Renal pelvis (tissue), 4 donors: ENCODE data around the gene EEF1A2. TPM values are rescaled to one million over a fixed set of nuclear protein-coding genes. Genes with fewer than 3 reads are reported as not detected.

ENCODE experiments used
- DNase-seq: peaks from one replicate; pipeline ENCODE4 v3.0.0-alpha.2; 2013
- polyA plus RNA-seq, 3 donors: library from polyadenylated mRNA; unstranded; fragments of 120-200 nt; gene quantifications; one replicate each; pipeline ENCODE4 v1.2.1, GENCODE V29; 2013; ENCODE audit not compliant: insufficient read length in 3 of 3

EEF1A2 gene
- polyA plus RNA-seq, 3 donors = 0.96 to 2.4 (median 1.2) TPM

DNA sequence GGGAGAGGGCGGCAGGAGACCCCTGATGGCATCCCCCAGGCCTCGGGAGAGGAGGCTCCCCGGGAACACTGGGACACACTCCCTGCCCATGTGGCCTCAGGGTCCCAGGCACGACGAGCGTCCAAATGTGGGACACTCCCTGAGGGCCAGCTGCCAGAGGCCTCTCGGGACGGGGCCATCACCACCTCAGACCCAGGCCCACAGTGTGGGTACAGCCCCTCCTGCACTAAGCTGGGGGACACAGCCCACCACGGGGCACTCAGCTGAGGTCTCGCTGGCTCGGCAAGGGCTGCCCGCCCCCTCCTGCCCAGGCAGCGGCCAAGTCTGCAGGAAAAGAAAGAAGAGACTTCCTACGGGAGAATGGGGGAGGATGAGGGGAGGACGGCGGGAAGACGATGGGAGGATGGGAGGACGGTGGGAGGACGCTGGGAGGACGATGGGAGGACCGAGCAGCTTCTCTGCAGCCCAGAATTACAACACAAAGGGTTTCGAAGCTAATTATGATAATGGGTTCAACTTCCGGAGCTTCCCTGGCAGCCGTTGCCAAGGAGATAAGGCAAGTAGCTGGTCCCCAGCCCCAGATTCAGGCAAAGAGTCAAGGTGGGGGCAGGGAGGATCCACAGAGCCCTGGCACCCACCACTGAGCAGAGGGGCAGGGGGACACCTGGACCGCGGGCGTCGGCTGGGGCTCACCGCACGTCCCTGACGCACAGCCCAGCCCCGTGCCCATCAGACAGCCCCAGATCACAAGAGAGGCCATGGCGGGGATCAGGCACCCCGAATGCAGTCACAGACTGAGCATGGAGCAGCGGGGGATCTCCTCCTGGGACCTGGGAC, 43.9 kb downstream of the EEF1A2 start:
- DNase-seq = no peak

GRCh38 chr20:63452821-63453523, 45.9 kb downstream of the EEF1A2 start:
- no peak for DNase-seq

- DNase-seq = no peak
Observed at GRCh38 chr20:63452341-63452740, 46.5 kb downstream of the EEF1A2 start.

GRCh38 chr20:63451821-63452220, 47.1 kb downstream of the EEF1A2 start:
- no peak for DNase-seq

- DNase-seq = no peak
Observed at GRCh38 chr20:63449796-63450730, 48.8 kb downstream of the EEF1A2 start.

DNA sequence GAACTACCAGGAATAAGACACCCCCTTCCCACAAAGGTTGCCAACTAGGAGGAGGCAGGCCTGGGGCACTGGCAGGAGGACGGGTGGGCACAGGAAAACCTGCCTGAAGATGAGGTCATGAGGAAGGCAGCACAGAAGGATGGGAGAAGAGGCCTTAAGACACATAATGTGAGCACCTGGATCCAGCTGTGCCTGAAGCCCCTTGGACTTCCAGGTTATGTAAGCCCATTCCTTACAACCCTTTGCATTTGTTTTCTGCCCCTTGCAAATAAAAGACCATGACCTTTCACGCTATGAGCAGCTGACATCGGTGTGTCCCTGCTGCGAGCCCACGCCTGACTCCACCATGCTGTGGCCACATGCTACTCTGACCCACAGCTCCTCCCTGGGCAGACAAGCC, 49.9 kb downstream of the EEF1A2 start:
- DNase-seq = no peak

GRCh38 chr20:63448031-63448430, 50.9 kb downstream of the EEF1A2 start:
- DNase-seq = no peak

- no peak for DNase-seq
Observed at GRCh38 chr20:63447320-63447719, 51.6 kb downstream of the EEF1A2 start.

- no peak for DNase-seq
Observed at GRCh38 chr20:63446216-63447024, 52.5 kb downstream of the EEF1A2 start.

GRCh38 chr20:63445075-63445734, 53.7 kb downstream of the EEF1A2 start:
- no peak for DNase-seq

- DNase-seq = no peak
Observed at GRCh38 chr20:63444548-63444947, 54.3 kb downstream of the EEF1A2 start.

DNA sequence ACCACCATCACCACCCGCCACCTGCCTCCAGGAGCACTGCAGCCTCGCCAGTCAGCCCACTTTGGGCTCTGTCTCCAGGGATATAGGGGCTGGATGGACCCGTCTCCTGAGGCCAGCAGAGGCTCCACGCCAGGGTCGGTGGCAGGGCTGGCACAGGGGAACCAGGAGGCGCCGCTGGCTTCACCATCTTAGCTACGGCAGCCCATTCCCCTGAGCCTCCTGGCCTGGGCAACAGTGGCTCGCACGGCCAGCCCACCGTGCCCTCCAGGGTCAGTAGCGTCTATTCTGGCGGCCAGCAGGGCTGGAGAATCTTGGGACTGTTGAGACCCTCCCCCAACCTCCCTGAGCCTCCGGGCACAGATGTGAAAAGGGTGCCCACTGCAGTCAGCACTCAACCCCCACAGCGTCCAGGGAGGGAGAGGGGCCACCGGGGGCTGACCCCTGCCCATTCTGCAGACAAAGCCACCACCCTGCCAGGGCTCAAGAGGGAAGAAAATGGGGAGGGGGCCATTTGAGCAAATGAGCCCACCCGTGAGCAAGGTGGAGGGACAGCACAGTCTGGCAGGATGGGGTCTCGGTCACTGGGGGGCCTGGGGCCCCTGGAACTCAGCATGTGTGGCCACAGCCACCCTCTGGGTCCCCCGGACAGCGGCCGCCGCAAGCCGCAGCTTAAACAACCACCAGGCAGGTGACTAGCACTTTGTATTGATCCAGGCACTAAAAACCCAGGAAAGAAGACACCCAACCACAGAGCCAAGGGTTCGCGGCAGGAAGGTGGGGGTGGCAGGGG, 55.1 kb downstream of the EEF1A2 start:
- DNase-seq = no peak

DNA sequence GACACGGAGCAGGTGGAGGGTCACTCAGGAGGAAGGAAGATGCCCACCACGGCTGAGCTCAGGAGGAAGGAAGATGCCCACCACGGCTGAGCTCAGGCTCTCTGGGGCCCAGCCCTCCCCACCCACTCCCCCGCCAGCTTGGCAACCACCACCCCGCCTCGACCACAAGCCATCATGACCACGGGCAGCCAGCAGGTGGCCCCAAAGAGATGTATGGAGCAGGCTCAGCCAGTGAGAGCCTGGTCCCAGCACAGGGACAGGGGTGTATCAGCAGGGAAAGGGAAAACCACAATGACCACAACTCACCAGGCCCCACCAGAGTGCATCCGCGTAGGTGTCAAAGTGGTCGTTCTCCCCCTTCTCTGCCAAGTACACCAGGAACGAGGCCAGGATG, 56.8 kb downstream of the EEF1A2 start:
- peak; percentile 42 for DNase-seq

- DNase-seq = no peak
Observed at GRCh38 chr20:63441136-63442099, 57.5 kb downstream of the EEF1A2 start.

- DNase-seq = no peak
Observed at GRCh38 chr20:63440366-63440955, 58.4 kb downstream of the EEF1A2 start.

GRCh38 chr20:63439866-63440265, 59.0 kb downstream of the EEF1A2 start:
- DNase-seq = no peak

DNA sequence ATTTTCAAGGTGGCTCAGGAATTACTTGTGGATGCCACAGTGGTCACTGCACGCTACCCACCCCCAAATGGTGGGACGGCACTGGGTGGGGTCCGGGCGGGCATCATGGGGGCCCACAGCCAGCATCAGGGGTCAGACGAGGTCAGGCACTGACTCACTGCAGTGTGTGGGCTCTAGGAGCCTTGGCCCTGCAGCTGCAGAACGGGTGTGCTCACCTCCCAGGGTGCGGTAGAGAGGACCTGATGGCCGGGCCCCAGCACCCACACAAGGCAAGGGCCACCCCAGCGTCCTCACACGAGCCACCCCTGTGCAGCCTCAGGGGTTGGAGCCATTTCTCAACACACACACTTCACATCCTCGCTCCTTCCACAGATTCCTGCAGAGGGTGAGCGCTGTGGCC, 60.8 kb downstream of the EEF1A2 start:
- no peak for DNase-seq
